HepG2 (cell line): Measurements from ENCODE around the gene TACC3. TPM values are rescaled to one million over a fixed set of nuclear protein-coding genes. Genes with fewer than 3 reads are reported as not detected.

ENCODE experiments used
- CCAR2 ChIP-seq: fragments of 200-400 bp; formaldehyde crosslinking; optimal IDR thresholded peaks from 2 replicates; pipeline ENCODE3; 2018; ENCODE audit warnings: low read depth, mild to moderate bottlenecking, low read length, moderate library complexity
- JUN ChIP-seq: sonication (generic); formaldehyde crosslinking; IDR thresholded peaks from 2 replicates; pipeline ENCODE4 v1.4.0; 2020; ENCODE audit warnings: mild to moderate bottlenecking, missing genetic modification reagents
- KLF12 ChIP-seq: sonication (generic); formaldehyde crosslinking; IDR thresholded peaks from 2 replicates; pipeline ENCODE4 v1.4.0; 2020; ENCODE audit warnings: missing genetic modification reagents, borderline replicate concordance
- KMT2A ChIP-seq: sonication (generic); formaldehyde crosslinking; IDR thresholded peaks from 2 replicates; pipeline ENCODE4 v1.4.0; 2020; ENCODE audit warnings: missing genetic modification reagents
- MZF1 ChIP-seq: sonication (generic); formaldehyde crosslinking; IDR thresholded peaks from 2 replicates; pipeline ENCODE4 v1.8.1; 2023; ENCODE audit warnings: mild to moderate bottlenecking, missing genetic modification reagents, borderline replicate concordance
- NCOR1 ChIP-seq: fragments of 200-600 bp; sonication (generic); IDR thresholded peaks from 2 replicates; pipeline ENCODE4 v1.7.0; 2017; ENCODE audit warnings: antibody characterized with exemption, low read length, borderline replicate concordance
- SIN3A ChIP-seq: IDR thresholded peaks from 2 replicates; pipeline ENCODE4 v1.6.1; 2011; ENCODE audit warnings: low read depth, mild to moderate bottlenecking, control low read depth, low read length, borderline replicate concordance
- SRSF4 ChIP-seq: fragments of 200-400 bp; formaldehyde crosslinking; IDR thresholded peaks from one replicate; pipeline ENCODE4 v1.6.1; 2018; ENCODE audit warnings: mild to moderate bottlenecking, low read depth, low read length, moderate library complexity; ENCODE audit not compliant: poor library complexity, severe bottlenecking
- ZNF12 ChIP-seq: sonication (generic); formaldehyde crosslinking; IDR thresholded peaks from 2 replicates; pipeline ENCODE4 v1.5.0; 2020; ENCODE audit warnings: missing genetic modification reagents
- ZNF33B ChIP-seq: sonication (generic); formaldehyde crosslinking; IDR thresholded peaks from 2 replicates; pipeline ENCODE4 v1.5.1; 2020; ENCODE audit warnings: mild to moderate bottlenecking, missing genetic modification reagents
- ZNF354B ChIP-seq: sonication (generic); formaldehyde crosslinking; IDR thresholded peaks from 2 replicates; pipeline ENCODE4 v1.8.0; 2022; ENCODE audit warnings: mild to moderate bottlenecking, missing genetic modification reagents
- ZNF543 ChIP-seq: sonication (generic); formaldehyde crosslinking; IDR thresholded peaks from 2 replicates; pipeline ENCODE4 v1.4.0; 2020; ENCODE audit warnings: mild to moderate bottlenecking, missing genetic modification reagents
- ZNF607 ChIP-seq: sonication (generic); formaldehyde crosslinking; IDR thresholded peaks from 2 replicates; pipeline ENCODE4 v1.5.1; 2020; ENCODE audit warnings: missing genetic modification reagents, mild to moderate bottlenecking, borderline replicate concordance
- polyA plus RNA-seq, 8 experiments: library from polyadenylated mRNA; depleted of rRNA in 3 of 8; stranded (reverse) in 7 of 8; unstranded in 1 of 8; fragments of >200 nt; fragmentation: Illumina TruSeq in 4 of 8; extraction: Trizol in 4 of 8; gene quantifications; 2 replicates each; pipeline versions ENCODE4 v1.2.1 to v1.2.3, GENCODE V29; 2011 to 2016; ENCODE audit warnings: low read depth in 4 of 8, missing spikeins in 1 of 8, mixed read lengths in 1 of 8; ENCODE audit not compliant: insufficient read depth in 1 of 8
- total RNA-seq, 5 experiments: library from RNA; depleted of rRNA; stranded (reverse); fragments of >200 nt; fragmentation: Illumina TruSeq; extraction: Trizol; gene quantifications; 2 replicates each; pipeline ENCODE4 v1.2.3, GENCODE V29; 2016; ENCODE audit warnings: low read depth in 1 of 5
- TF ChIP-seq, protein P1 (sequence below): sonication (generic); formaldehyde crosslinking; IDR thresholded peaks from 2 replicates; pipeline ENCODE4 v1.4.0; 2020; ENCODE audit warnings: missing genetic modification reagents, borderline replicate concordance
- TF ChIP-seq, protein P2 (sequence below): sonication (generic); formaldehyde crosslinking; IDR thresholded peaks from 2 replicates; pipeline ENCODE4 v1.4.0; 2020; ENCODE audit warnings: missing genetic modification reagents, borderline replicate concordance
- TF ChIP-seq, protein P3 (sequence below): sonication (generic); formaldehyde crosslinking; conservative IDR thresholded peaks from 2 replicates; pipeline ENCODE4 v1.5.0; 2020; ENCODE audit warnings: missing genetic modification reagents
- TF ChIP-seq, protein P4 (sequence below): sonication (generic); formaldehyde crosslinking; IDR thresholded peaks from 2 replicates; pipeline ENCODE4 v1.8.1; 2023; ENCODE audit warnings: mild to moderate bottlenecking, inconsistent platforms, moderate library complexity, missing genetic modification reagents, borderline replicate concordance
- TF ChIP-seq, protein P5 (sequence below): sonication (generic); formaldehyde crosslinking; IDR thresholded peaks from 2 replicates; pipeline ENCODE4; 2020; ENCODE audit warnings: missing genetic modification reagents, mild to moderate bottlenecking, borderline replicate concordance
- TF ChIP-seq, protein P6 (sequence below): sonication (generic); formaldehyde crosslinking; IDR thresholded peaks from 2 replicates; pipeline ENCODE4 v1.4.0; 2020; ENCODE audit warnings: mild to moderate bottlenecking, missing genetic modification reagents

The TACC3 gene
- total and polyA plus RNA-seq, 2 of the 13 experiments (the other 11 are each of a cell fraction or from before 2014, with no cell fraction given) = 20.3 to 21.2 TPM

DNA sequence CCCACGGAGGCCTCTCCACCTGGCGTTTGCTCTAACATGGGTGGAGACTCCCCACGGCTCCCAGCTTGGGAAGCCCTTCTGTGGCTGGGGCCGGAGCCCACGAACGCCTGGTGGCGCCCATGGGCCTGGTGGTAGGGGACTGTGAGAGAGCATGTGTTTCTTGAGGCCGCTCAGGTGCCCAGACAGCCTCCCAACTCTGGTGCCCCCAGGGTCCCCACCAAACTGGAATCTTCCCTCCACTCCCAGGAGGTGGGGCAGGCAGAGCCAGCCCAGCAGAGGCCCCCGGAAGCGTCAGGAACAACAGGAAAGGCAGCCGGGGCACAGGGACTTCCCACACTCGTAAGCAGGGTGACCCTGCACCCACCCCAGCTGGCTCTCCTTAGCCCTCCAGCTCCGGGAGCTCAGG, 38.5 kb downstream of the TACC3 start (continued):
- TF ChIP-seq, protein P1, sequence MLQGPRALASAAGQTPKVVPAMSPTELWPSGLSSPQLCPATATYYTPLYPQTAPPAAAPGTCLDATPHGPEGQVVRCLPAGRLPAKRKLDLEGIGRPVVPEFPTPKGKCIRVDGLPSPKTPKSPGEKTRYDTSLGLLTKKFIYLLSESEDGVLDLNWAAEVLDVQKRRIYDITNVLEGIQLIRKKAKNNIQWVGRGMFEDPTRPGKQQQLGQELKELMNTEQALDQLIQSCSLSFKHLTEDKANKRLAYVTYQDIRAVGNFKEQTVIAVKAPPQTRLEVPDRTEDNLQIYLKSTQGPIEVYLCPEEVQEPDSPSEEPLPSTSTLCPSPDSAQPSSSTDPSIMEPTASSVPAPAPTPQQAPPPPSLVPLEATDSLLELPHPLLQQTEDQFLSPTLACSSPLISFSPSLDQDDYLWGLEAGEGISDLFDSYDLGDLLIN = no peak
- TF ChIP-seq, protein P2, sequence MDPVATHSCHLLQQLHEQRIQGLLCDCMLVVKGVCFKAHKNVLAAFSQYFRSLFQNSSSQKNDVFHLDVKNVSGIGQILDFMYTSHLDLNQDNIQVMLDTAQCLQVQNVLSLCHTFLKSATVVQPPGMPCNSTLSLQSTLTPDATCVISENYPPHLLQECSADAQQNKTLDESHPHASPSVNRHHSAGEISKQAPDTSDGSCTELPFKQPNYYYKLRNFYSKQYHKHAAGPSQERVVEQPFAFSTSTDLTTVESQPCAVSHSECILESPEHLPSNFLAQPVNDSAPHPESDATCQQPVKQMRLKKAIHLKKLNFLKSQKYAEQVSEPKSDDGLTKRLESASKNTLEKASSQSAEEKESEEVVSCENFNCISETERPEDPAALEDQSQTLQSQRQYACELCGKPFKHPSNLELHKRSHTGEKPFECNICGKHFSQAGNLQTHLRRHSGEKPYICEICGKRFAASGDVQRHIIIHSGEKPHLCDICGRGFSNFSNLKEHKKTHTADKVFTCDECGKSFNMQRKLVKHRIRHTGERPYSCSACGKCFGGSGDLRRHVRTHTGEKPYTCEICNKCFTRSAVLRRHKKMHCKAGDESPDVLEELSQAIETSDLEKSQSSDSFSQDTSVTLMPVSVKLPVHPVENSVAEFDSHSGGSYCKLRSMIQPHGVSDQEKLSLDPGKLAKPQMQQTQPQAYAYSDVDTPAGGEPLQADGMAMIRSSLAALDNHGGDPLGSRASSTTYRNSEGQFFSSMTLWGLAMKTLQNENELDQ (CRISPR knock-in tag) = no peak
- TF ChIP-seq, protein P3, sequence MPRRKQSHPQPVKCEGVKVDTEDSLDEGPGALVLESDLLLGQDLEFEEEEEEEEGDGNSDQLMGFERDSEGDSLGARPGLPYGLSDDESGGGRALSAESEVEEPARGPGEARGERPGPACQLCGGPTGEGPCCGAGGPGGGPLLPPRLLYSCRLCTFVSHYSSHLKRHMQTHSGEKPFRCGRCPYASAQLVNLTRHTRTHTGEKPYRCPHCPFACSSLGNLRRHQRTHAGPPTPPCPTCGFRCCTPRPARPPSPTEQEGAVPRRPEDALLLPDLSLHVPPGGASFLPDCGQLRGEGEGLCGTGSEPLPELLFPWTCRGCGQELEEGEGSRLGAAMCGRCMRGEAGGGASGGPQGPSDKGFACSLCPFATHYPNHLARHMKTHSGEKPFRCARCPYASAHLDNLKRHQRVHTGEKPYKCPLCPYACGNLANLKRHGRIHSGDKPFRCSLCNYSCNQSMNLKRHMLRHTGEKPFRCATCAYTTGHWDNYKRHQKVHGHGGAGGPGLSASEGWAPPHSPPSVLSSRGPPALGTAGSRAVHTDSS (CRISPR knock-in tag) = no peak
- no peak for TF ChIP-seq KMT2A
- TF ChIP-seq, protein P4, sequence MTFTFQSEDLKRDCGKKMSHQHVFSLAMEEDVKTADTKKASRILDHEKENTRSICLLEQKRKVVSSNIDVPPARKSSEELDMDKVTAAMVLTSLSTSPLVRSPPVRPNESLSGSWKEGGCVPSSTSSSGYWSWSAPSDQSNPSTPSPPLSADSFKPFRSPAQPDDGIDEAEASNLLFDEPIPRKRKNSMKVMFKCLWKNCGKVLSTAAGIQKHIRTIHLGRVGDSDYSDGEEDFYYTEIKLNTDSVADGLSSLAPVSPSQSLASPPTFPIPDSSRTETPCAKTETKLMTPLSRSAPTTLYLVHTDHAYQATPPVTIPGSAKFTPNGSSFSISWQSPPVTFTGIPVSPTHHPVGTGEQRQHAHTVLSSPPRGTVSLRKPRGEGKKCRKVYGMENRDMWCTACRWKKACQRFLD = no peak
- no peak for TF ChIP-seq SIN3A
- no peak for TF ChIP-seq CCAR2
- no peak for TF ChIP-seq KLF12 (CRISPR knock-in tag)
- TF ChIP-seq SRSF4 = no peak
- TF ChIP-seq MZF1 (CRISPR knock-in tag) = no peak
- TF ChIP-seq, protein P5, sequence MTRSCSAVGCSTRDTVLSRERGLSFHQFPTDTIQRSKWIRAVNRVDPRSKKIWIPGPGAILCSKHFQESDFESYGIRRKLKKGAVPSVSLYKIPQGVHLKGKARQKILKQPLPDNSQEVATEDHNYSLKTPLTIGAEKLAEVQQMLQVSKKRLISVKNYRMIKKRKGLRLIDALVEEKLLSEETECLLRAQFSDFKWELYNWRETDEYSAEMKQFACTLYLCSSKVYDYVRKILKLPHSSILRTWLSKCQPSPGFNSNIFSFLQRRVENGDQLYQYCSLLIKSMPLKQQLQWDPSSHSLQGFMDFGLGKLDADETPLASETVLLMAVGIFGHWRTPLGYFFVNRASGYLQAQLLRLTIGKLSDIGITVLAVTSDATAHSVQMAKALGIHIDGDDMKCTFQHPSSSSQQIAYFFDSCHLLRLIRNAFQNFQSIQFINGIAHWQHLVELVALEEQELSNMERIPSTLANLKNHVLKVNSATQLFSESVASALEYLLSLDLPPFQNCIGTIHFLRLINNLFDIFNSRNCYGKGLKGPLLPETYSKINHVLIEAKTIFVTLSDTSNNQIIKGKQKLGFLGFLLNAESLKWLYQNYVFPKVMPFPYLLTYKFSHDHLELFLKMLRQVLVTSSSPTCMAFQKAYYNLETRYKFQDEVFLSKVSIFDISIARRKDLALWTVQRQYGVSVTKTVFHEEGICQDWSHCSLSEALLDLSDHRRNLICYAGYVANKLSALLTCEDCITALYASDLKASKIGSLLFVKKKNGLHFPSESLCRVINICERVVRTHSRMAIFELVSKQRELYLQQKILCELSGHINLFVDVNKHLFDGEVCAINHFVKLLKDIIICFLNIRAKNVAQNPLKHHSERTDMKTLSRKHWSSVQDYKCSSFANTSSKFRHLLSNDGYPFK (CRISPR knock-in tag) = 0 out of 2 replicates have a peak, but pooled peaks have one; percentile 27
- no peak for TF ChIP-seq ZNF607 (CRISPR knock-in tag)
- TF ChIP-seq ZNF33B = no peak
- no peak for TF ChIP-seq NCOR1
- TF ChIP-seq JUN (CRISPR knock-in tag) = no peak
- no peak for TF ChIP-seq ZNF354B (CRISPR knock-in tag)
- TF ChIP-seq, protein P6, sequence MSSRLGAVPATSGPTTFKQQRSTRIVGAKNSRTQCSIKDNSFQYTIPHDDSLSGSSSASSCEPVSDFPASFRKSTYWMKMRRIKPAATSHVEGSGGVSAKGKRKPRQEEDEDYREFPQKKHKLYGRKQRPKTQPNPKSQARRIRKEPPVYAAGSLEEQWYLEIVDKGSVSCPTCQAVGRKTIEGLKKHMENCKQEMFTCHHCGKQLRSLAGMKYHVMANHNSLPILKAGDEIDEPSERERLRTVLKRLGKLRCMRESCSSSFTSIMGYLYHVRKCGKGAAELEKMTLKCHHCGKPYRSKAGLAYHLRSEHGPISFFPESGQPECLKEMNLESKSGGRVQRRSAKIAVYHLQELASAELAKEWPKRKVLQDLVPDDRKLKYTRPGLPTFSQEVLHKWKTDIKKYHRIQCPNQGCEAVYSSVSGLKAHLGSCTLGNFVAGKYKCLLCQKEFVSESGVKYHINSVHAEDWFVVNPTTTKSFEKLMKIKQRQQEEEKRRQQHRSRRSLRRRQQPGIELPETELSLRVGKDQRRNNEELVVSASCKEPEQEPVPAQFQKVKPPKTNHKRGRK (CRISPR knock-in tag) = no peak
- TF ChIP-seq ZNF12 = no peak
- TF ChIP-seq ZNF543 (CRISPR knock-in tag) = peak; percentile 79
